IMR-90 (cell line): ENCODE results near the gene RNGTT. TPM values are rescaled to one million over a fixed set of nuclear protein-coding genes. Genes with fewer than 3 reads are reported as not detected.

Experiments
- ATAC-seq: fragments of 200-7000 bp; cut with Tn5 transposase; 2 replicates; pipeline ENCODE4 v1.9.1; 2020; ENCODE audit warnings: low read depth, mild to moderate bottlenecking, moderate library complexity
- BruUV-seq: library from RNA; stranded (reverse); fragments of 400-500 nt; replicated peaks from 2 replicates; lab custom pipeline; 2021; lab: Mats Ljungman, UMichigan
- CTCF ChIA-PET: fragments of 300-600 bp; formaldehyde crosslinking; extraction: SDS; loops from one replicate; lab custom pipeline; 2021; ENCODE audit warnings: antibody characterized with exemption; lab: Yijun Ruan, JAX
- POLR2A ChIA-PET: fragments of 300-600 bp; sonication (Branson Sonifier 250); formaldehyde crosslinking; loops from one replicate; lab custom pipeline; 2022; ENCODE audit warnings: antibody characterized with exemption; ENCODE audit not compliant: unreplicated experiment; lab: Charles Lee
- DNase-seq: peaks from one replicate; pipeline ENCODE4 v3.0.0; 2013
- H2AFZ ChIP-seq: replicated peaks from 2 replicates; pipeline ENCODE3; 2013; ENCODE audit warnings: low read length, mild to moderate bottlenecking; ENCODE audit not compliant: poor library complexity
- H2AK5ac ChIP-seq: 2 replicates; pipeline ENCODE4 v1.6.1; 2013; ENCODE audit warnings: low read depth, low read length, inconsistent platforms
- H2AK9ac ChIP-seq: replicated peaks from 2 replicates; pipeline ENCODE3; 2013; ENCODE audit warnings: mild to moderate bottlenecking, low read depth, low read length, moderate library complexity; ENCODE audit not compliant: poor library complexity
- H2BK120ac ChIP-seq: 2 replicates; pipeline ENCODE4 v1.6.1; 2013; ENCODE audit warnings: low read depth, low read length, inconsistent platforms
- H2BK15ac ChIP-seq: 3 replicates; pipeline ENCODE4 v1.6.1; 2013; ENCODE audit warnings: low read depth, low read length, inconsistent platforms
- H2BK20ac ChIP-seq: 2 replicates; pipeline ENCODE4 v1.6.1; 2013; ENCODE audit warnings: low read depth, mild to moderate bottlenecking, inconsistent platforms, low read length, moderate library complexity
- H2BK5ac ChIP-seq: 2 replicates; pipeline ENCODE4 v1.6.1; 2013; ENCODE audit warnings: mild to moderate bottlenecking, low read depth, low read length, inconsistent platforms; ENCODE audit not compliant: poor library complexity, severe bottlenecking
- H3K14ac ChIP-seq: replicated peaks from 2 replicates; pipeline ENCODE4 v1.6.1; 2013; ENCODE audit warnings: low read depth, low read length, inconsistent platforms
- H3K18ac ChIP-seq: 2 replicates; pipeline ENCODE4 v1.6.1; 2013; ENCODE audit warnings: low read depth, low read length, control low read depth
- H3K23ac ChIP-seq: 2 replicates; pipeline ENCODE4 v1.6.1; 2013; ENCODE audit warnings: low read depth, low read length, inconsistent platforms
- H3K27ac ChIP-seq: 2 replicates; pipeline ENCODE4 v1.5.1; 2013; ENCODE audit warnings: mild to moderate bottlenecking, control low read depth, low read length; ENCODE audit not compliant: insufficient read depth
- H3K27me3 ChIP-seq: 2 replicates; pipeline ENCODE4 v1.6.1; 2013; ENCODE audit warnings: low read length; ENCODE audit not compliant: control insufficient read depth, insufficient read depth
- H3K36me3 ChIP-seq: 2 replicates; pipeline ENCODE4 v1.6.1; 2013; ENCODE audit warnings: low read length, mixed read lengths; ENCODE audit not compliant: control insufficient read depth, insufficient read depth
- H3K4ac ChIP-seq: 2 replicates; pipeline ENCODE4 v1.6.1; 2013; ENCODE audit warnings: low read depth, low read length, inconsistent platforms
- H3K4me1 ChIP-seq: 2 replicates; pipeline ENCODE4 v1.6.1; 2013; ENCODE audit warnings: low read length, mixed read lengths; ENCODE audit not compliant: control insufficient read depth, insufficient read depth
- H3K4me2 ChIP-seq: 2 replicates; pipeline ENCODE4 v1.6.1; 2013; ENCODE audit warnings: low read depth, mild to moderate bottlenecking, control low read depth, low read length, moderate library complexity
- H3K4me3 ChIP-seq: 2 replicates; pipeline ENCODE4 v1.5.1; 2013; ENCODE audit warnings: low read depth, mild to moderate bottlenecking, control low read depth, low read length, moderate library complexity; ENCODE audit not compliant: insufficient read depth
- H3K56ac ChIP-seq: 2 replicates; pipeline ENCODE4 v1.6.1; 2013; ENCODE audit warnings: low read length, inconsistent platforms; ENCODE audit not compliant: insufficient read depth; ENCODE audit errors: extremely low read depth
- H3K79me1 ChIP-seq, 2 experiments: 2 replicates each; pipeline ENCODE4 v1.6.1; 2013; ENCODE audit warnings: low read length in 2 of 2, inconsistent platforms in 1 of 2, low read depth in 1 of 2
- H3K9ac ChIP-seq: 2 replicates; pipeline ENCODE4 v1.6.1; 2013; ENCODE audit warnings: low read depth, low read length, control low read depth
- H3K9me1 ChIP-seq: 2 replicates; pipeline ENCODE4 v1.6.1; 2013; ENCODE audit warnings: low read length, inconsistent platforms; ENCODE audit not compliant: insufficient read depth
- H3K9me3 ChIP-seq: 2 replicates; pipeline ENCODE4 v1.6.1; 2013; ENCODE audit warnings: low read length; ENCODE audit not compliant: control insufficient read depth, insufficient read depth
- H4K20me1 ChIP-seq: 2 replicates; pipeline ENCODE4 v1.6.1; 2013; ENCODE audit warnings: low read length, inconsistent platforms; ENCODE audit not compliant: insufficient read depth
- H4K5ac ChIP-seq: 2 replicates; pipeline ENCODE4 v1.6.1; 2013; ENCODE audit warnings: mild to moderate bottlenecking, low read depth, low read length, control low read depth
- H4K8ac ChIP-seq, 2 experiments: 2 replicates each; pipeline ENCODE4 v1.6.1; 2013; ENCODE audit warnings: low read depth in 2 of 2, low read length in 2 of 2, control low read depth in 1 of 2, inconsistent platforms in 1 of 2
- H4K91ac ChIP-seq: 2 replicates; pipeline ENCODE4 v1.6.1; 2013; ENCODE audit warnings: low read depth, low read length, inconsistent platforms; ENCODE audit not compliant: insufficient read depth
- CHD1 ChIP-seq: IDR thresholded peaks from 2 replicates; pipeline ENCODE4 v1.6.1; 2012; ENCODE audit warnings: low read depth, low read length, improper control_type of control experiment
- MAFK ChIP-seq: IDR thresholded peaks from 2 replicates; pipeline ENCODE4 v1.6.1; 2012; ENCODE audit warnings: low read depth, low read length, improper control_type of control experiment
- MAZ ChIP-seq: IDR thresholded peaks from 2 replicates; pipeline ENCODE4 v1.6.1; 2012; ENCODE audit warnings: low read depth, mild to moderate bottlenecking, low read length, improper control_type of control experiment, moderate library complexity, borderline replicate concordance
- MXI1 ChIP-seq: IDR thresholded peaks from 2 replicates; pipeline ENCODE4 v1.6.1; 2012; ENCODE audit warnings: low read depth, mild to moderate bottlenecking, low read length, moderate library complexity, borderline replicate concordance
- NFE2L2 ChIP-seq: fragments of 150-350 bp; IDR thresholded peaks from 2 replicates; pipeline ENCODE4 v1.6.1; 2016; ENCODE audit warnings: low read depth, mild to moderate bottlenecking, low read length
- POLR2A ChIP-seq: IDR thresholded peaks from 2 replicates; pipeline ENCODE4 v1.6.1; 2012; ENCODE audit warnings: mild to moderate bottlenecking, low read depth, low read length
- RAD21 ChIP-seq: IDR thresholded peaks from 2 replicates; pipeline ENCODE4 v1.6.1; 2012; ENCODE audit warnings: low read length, improper control_type of control experiment
- RCOR1 ChIP-seq: IDR thresholded peaks from 2 replicates; pipeline ENCODE4 v1.6.1; 2012; ENCODE audit warnings: mild to moderate bottlenecking, low read length, improper control_type of control experiment; ENCODE audit not compliant: insufficient replicate concordance
- WGBS, 2 experiments: methylation state at CpG; one replicate each; pipeline versions ENCODE4 v1.1.5 to v1.1.7; 2013; ENCODE audit warnings: missing lambda C conversion rate in 2 of 2; ENCODE audit not compliant: insufficient read length in 1 of 2; ENCODE audit errors: extremely low coverage in 2 of 2; 5-methylcytosine and 5-hydroxymethylcytosine counted together
- dilution Hi-C: fragments of 300-500 bp; cut with HindIII; formaldehyde crosslinking; loops from one replicate; pipeline ENCODE4 v1.14.3; 2018; ENCODE audit warnings: low sequenced_read_pairs; ENCODE audit not compliant: unreplicated experiment
- in situ Hi-C: fragments of 300-500 bp; cut with MboI; formaldehyde crosslinking; loops from 3 replicates; pipeline ENCODE4 v1.14.3; 2019; ENCODE audit warnings: low sequenced_read_pairs, inconsistent platforms, mixed read lengths
- intact Hi-C: fragments of 100-400 bp; cut with micrococcal nuclease; formaldehyde crosslinking; loops from 2 replicates; pipeline ENCODE4 v1.10.0; 2022
- polyA plus RNA-seq, 3 experiments: library from polyadenylated mRNA; depleted of rRNA; stranded (reverse); fragments of >200 nt; gene quantifications; 2 replicates each; pipeline ENCODE4 v1.2.3, GENCODE V29; 2012; ENCODE audit warnings: low replicate concordance in 1 of 3
- total RNA-seq: library from RNA; depleted of rRNA; stranded (reverse); fragments of >200 nt; gene quantifications from 2 replicates; pipeline ENCODE4 v1.2.3, GENCODE V29; 2012
- TF ChIP-seq, protein P1 (sequence below): fragments of 150-350 bp; IDR thresholded peaks from 2 replicates; pipeline ENCODE4 v1.6.1; 2017; ENCODE audit warnings: mild to moderate bottlenecking, antibody characterized with exemption, low read length, low read depth

The RNGTT gene
- total and polyA plus RNA-seq, 2 of the 4 experiments (the other 2 are of a cell fraction) = 5.4 to 21.7 TPM

GRCh38 chr6:88748141-88748540 lies 215.3 kb downstream of the RNGTT start:
- ChIA-PET POLR2A (no interaction called here), CTCF (no interaction called here)
- Histone ChIP-seq H3K4me1 (peaks cover 2% of the 10 kb centered on the region; the same call in 1 of the 2 replicates), H2AK9ac (no peak overlapping the region), H2BK5ac (no peak overlapping the region), H3K9me1 (no peaks in the 10 kb centered on the region), H3K23ac (no peak overlapping the region), H3K4ac (no peak overlapping the region), H3K56ac (no peak overlapping the region), H2AFZ (no peak overlapping the region), H3K4me3 (no peak overlapping the region), H2BK20ac (no peak overlapping the region), H4K91ac (no peak overlapping the region), H3K18ac (no peak overlapping the region), H3K9me3 (no peaks in the 10 kb centered on the region), H2BK120ac (no peak overlapping the region), H3K27ac (no peak overlapping the region), H2AK5ac (no peak overlapping the region), H3K4me2 (no peak overlapping the region), H4K5ac (no peak overlapping the region), H3K27me3 (no peaks in the 10 kb centered on the region), H2BK15ac (no peak overlapping the region), H3K79me1 (no peaks in the 10 kb centered on the region), H4K8ac (no peak overlapping the region), H3K36me3 (no peaks in the 10 kb centered on the region; the same call in 1 of the 2 replicates), H4K20me1 (no peaks in the 10 kb centered on the region), H3K14ac (no peak overlapping the region), H3K9ac (no peak overlapping the region)
- DNase-seq (peak; percentile 25), ATAC-seq (no peak)
- TF ChIP-seq POLR2A = no peak
- TF ChIP-seq RAD21 = no peak
- no peak for TF ChIP-seq MAFK
- no peak for TF ChIP-seq CHD1
- TF ChIP-seq RCOR1 = no peak
- no peak for TF ChIP-seq MAZ
- no peak for TF ChIP-seq NFE2L2
- TF ChIP-seq MXI1 = no peak
- TF ChIP-seq, protein P1, sequence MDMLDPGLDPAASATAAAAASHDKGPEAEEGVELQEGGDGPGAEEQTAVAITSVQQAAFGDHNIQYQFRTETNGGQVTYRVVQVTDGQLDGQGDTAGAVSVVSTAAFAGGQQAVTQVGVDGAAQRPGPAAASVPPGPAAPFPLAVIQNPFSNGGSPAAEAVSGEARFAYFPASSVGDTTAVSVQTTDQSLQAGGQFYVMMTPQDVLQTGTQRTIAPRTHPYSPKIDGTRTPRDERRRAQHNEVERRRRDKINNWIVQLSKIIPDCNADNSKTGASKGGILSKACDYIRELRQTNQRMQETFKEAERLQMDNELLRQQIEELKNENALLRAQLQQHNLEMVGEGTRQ = no peak
- dilution Hi-C loops = no loop called here
- WGBS, 2 experiments = 100% methylated on average over 1 of the region's 2 CpGs; no CpG with 5 or more reads in 1 of the 2 experiments
- intact Hi-C loops = loop anchor here (5.0 kb wide), 1 partner anchor 1506 kb away; no protein-coding TSS in a partner anchor
- no TSS peak for BruUV-seq
- in situ Hi-C loops = no loop called here
